Left ventricle myocardium superior (tissue), 1 donor: ENCODE data around the gene GPRIN2. TPM values are rescaled to one million over a fixed set of nuclear protein-coding genes. Genes with fewer than 3 reads are reported as not detected.
"Not testable (repeated sequence)": the region's sequence is repeated elsewhere in the genome, so short reads cannot be mapped to it uniquely, and the experiment has no call there.

Experiments
- ATAC-seq: fragments of 200-7000 bp; cut with Tn5 transposase; one replicate; pipeline ENCODE4 v1.9.1; 2020; ENCODE audit warnings: mild to moderate bottlenecking, moderate library complexity
- DNase-seq: peaks from one replicate; pipeline ENCODE4 v3.0.0-alpha.2; 2020
- intact Hi-C: fragments of 100-400 bp; cut with micrococcal nuclease; formaldehyde crosslinking; loops from one replicate; pipeline ENCODE4 v1.11.0; 2022
- total RNA-seq: library from RNA; stranded (reverse); fragmentation: NEBNext Ultra II Directional; extraction: Animal tissue kit (Norgen Biotek cat#: 25700); gene quantifications from one replicate; pipeline ENCODE4 v1.2.1, GENCODE V29; 2021
- donor health status: DM: no; HTN: yes; CAD: no; lungs with severe emphysema.

Gene GPRIN2
- total RNA-seq, 1 donor from 2014 or later = not detected

GRCh38 chr10:46512002-46512401 lies 44.5 kb downstream of the GPRIN2 start:
- DNase-seq, intact Hi-C loops, ATAC-seq: not testable (repeated sequence)

Other genes starting within 250 kb of the GPRIN2 start
- gene ANXA8L1, start 180.9 kb downstream of the GPRIN2 start, total RNA-seq = 1.2 TPM
- gene NPY4R, start 90.7 kb downstream of the GPRIN2 start, total RNA-seq = not detected
- 3.6 TPM for gene SYT15, start 22.5 kb upstream of the GPRIN2 start, total RNA-seq